ENCODE measurements around the gene KIF3A.

DNA sequence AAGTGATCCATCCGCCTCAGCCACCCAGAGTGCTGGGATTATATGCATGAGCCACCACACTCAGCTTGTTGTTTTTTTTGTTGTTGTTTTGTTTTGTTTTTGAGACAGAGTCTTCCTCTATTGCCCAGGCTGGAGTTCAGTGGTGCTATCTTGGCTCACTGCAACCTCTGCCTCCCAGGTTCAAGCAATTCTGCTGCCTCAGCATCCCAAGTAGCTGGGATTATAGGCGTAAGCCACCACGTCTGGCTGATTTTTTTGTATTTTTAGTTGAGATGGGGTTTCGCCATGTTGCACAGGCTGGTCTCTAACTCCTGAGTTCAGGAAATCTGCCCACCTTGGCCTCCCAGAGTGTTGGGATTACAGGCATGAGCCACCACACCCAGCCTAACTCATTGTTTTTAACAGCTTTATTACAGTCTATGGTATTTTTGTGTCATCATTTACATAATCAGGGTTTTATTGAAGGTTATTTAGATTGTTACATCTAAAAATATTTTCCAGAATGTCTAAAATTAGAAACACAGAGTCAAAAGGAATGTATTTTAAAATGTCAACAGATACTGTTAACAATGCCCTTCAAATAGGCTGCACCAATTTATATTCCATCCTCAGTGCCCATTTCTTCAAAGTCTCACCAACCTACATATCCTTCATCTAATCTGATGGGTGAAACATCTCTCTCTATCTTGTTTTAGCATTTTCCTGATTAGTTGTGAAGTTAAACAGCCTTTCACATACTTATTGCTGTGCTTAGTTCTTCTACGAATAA, 18.6 kb downstream of the KIF3A start:
- TF ChIP-seq, protein P1, sequence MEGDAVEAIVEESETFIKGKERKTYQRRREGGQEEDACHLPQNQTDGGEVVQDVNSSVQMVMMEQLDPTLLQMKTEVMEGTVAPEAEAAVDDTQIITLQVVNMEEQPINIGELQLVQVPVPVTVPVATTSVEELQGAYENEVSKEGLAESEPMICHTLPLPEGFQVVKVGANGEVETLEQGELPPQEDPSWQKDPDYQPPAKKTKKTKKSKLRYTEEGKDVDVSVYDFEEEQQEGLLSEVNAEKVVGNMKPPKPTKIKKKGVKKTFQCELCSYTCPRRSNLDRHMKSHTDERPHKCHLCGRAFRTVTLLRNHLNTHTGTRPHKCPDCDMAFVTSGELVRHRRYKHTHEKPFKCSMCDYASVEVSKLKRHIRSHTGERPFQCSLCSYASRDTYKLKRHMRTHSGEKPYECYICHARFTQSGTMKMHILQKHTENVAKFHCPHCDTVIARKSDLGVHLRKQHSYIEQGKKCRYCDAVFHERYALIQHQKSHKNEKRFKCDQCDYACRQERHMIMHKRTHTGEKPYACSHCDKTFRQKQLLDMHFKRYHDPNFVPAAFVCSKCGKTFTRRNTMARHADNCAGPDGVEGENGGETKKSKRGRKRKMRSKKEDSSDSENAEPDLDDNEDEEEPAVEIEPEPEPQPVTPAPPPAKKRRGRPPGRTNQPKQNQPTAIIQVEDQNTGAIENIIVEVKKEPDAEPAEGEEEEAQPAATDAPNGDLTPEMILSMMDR (IDR thresholded peaks at IDR 0.05) = no peak
- TF ChIP-seq EZH2phosphoT487 (IDR thresholded peaks at IDR 0.05) (no peak), EZH2 (IDR thresholded peaks at IDR 0.05) (no peak)
